Measurements from ENCODE around the gene LOC101059915.

LOC101059915 gene

GRCh38 chrX:71667328-71668247 lies at the start of gene LOC101059915:
LOC101059915 (plus strand) TSS chrX:71667546.
- no peak within 1 kb of the TSS for H2AK5ac ChIP-seq (ENCODE audit: insufficient read length, low read length)
- H3T11ph ChIP-seq (ENCODE audit: low read length), result no peak within 1 kb of the TSS
- H4K91ac ChIP-seq (ENCODE audit: insufficient read length, low read depth, low read length), result no peak within 1 kb of the TSS
- H3K79me2 ChIP-seq (ENCODE audit: insufficient read depth, low read length), result no peaks in the 10 kb centered on the region
- TF ChIP-seq CTCF (conservative IDR thresholded peaks at IDR 0.05), result no peak
- H3K4me3 Mint-ChIP-seq, result no peak within 1 kb of the TSS
- no peak within 1 kb of the TSS for H2BK120ac ChIP-seq (ENCODE audit: low read depth, low read length, poor library complexity, severe bottlenecking)
- H3K4me2 ChIP-seq (ENCODE audit: insufficient read depth, insufficient read length, low read length), result no peak within 1 kb of the TSS
- H2BK12ac ChIP-seq (ENCODE audit: insufficient read length, low read depth, low read length), result no peak within 1 kb of the TSS
- H4K20me1 ChIP-seq (ENCODE audit: control insufficient read depth, insufficient read depth, insufficient read length), result no peaks in the 10 kb centered on the region
- no peak within 1 kb of the TSS for H4K8ac ChIP-seq (replicated peaks; ENCODE audit: insufficient read length, low read depth, low read length)
- H2BK5ac ChIP-seq (ENCODE audit: insufficient read length, low read length), result no peak within 1 kb of the TSS
- H3K79me1 ChIP-seq (ENCODE audit: insufficient read depth, low read depth, low read length, poor library complexity, severe bottlenecking), result no peaks in the 10 kb centered on the region
- H2BK20ac ChIP-seq (ENCODE audit: low read depth, low read length, poor library complexity, severe bottlenecking), result no peak within 1 kb of the TSS
- H3K23me2 ChIP-seq (ENCODE audit: insufficient read length, low read depth, low read length, poor library complexity, severe bottlenecking), result no peaks in the 10 kb centered on the region
- H3K9me3 ChIP-seq (ENCODE audit: control insufficient read depth, low read depth, low read length), result peaks cover 25% of the 10 kb centered on the region
- H4K5ac ChIP-seq (ENCODE audit: insufficient read length, low read depth, low read length), result no peak within 1 kb of the TSS
- H3K4me1 ChIP-seq (ENCODE audit: insufficient read depth, low read length), result no peaks in the 10 kb centered on the region
- no peak within 1 kb of the TSS for H3K27ac ChIP-seq (ENCODE audit: insufficient read length, low read depth, low read length)
- no peaks in the 10 kb centered on the region for H3K27me3 ChIP-seq (ENCODE audit: insufficient read depth, low read length)
- WGBS (ENCODE audit: extremely low coverage, insufficient read length, low lambda C conversion rate), result no CpG with 5 or more reads among the region's 50 CpGs
- no peak within 1 kb of the TSS for H3K27ac Mint-ChIP-seq
- H3K56ac ChIP-seq (ENCODE audit: insufficient read length, low read depth, low read length), result no peak within 1 kb of the TSS
- no peak within 1 kb of the TSS for H3K14ac ChIP-seq (ENCODE audit: insufficient read depth, low read length)
- no peak within 1 kb of the TSS for H3K4ac ChIP-seq (ENCODE audit: low read depth, low read length)
- peaks cover 4% of the 10 kb centered on the region for H3K27me3 Mint-ChIP-seq (ENCODE audit: low read depth)
- H3K36me3 Mint-ChIP-seq (ENCODE audit: insufficient read depth in 1 of 3, low read depth in 3 of 3), result peaks cover 4 to 6% (median 5%) of the 10 kb centered on the region in 3 experiments; a peak in 3 of 7 replicates
- no peak within 1 kb of the TSS for H2AFZ ChIP-seq (ENCODE audit: low read length)
- no peak within 1 kb of the TSS for H2BK15ac ChIP-seq (ENCODE audit: low read depth, low read length)
- DNase-seq, result no peak
- H3K4me1 Mint-ChIP-seq, result peaks cover 0 to 5% of the 10 kb centered on the region in 2 experiments; a peak in 1 of 4 replicates
- no peak within 1 kb of the TSS for H3K18ac ChIP-seq (ENCODE audit: insufficient read length, low read depth, low read length)
- H3K9ac ChIP-seq (ENCODE audit: extremely low read depth, insufficient read length, low read length), result no peak within 1 kb of the TSS
- peaks cover 67 to 80% of the 10 kb centered on the region in 2 experiments for H3K9me3 Mint-ChIP-seq
- H3K23ac ChIP-seq (ENCODE audit: insufficient read length, low read depth, low read length), result no peak within 1 kb of the TSS
